HG03558 (cell line): ENCODE data around the gene JPH3.

Experiments used
- ATAC-seq: cut with Tn5 transposase; IDR thresholded peaks from one replicate; pipeline ENCODE4 v1.9.1; 2021; ENCODE audit warnings: moderate number of reproducible peaks; ENCODE audit not compliant: unreplicated experiment; ENCODE audit errors: extremely low read depth

JPH3 gene

DNA sequence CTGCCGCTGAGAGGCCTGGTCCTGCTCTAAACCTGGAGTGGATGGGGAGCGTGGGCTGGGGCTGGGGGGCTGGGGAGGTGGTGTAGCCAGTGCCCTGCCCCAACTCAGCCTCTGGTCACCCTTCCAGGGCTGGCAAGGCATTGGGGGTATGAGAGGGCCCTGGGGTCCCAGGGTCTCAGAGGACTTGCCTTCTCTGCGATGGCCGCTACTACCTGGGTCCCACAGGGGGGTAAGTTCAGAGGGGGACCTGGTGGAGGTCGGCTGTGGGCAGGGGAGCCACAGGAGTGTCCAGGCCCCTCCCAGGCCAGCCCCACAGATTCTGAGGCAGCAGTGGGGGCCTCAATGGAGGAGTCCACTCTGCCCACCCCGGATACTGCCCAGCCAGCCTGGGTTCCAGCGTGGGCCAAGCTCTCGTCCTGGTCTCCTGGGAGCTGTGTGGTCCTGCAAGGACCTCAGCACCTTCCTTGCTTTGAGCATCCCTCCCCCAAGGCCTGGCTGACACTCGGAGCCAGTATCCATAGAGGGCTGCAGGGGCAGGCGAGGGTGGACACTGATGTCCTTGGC lies 20.5 kb downstream of the JPH3 start:
- no peak for ATAC-seq

- no peak for ATAC-seq
Measured at GRCh38 chr16:87625241-87625797, 23.0 kb downstream of the JPH3 start.

GRCh38 chr16:87626401-87626800 lies 24.1 kb downstream of the JPH3 start:
- no peak for ATAC-seq

- no peak for ATAC-seq
Measured at GRCh38 chr16:87626905-87627304, 24.6 kb downstream of the JPH3 start.

DNA sequence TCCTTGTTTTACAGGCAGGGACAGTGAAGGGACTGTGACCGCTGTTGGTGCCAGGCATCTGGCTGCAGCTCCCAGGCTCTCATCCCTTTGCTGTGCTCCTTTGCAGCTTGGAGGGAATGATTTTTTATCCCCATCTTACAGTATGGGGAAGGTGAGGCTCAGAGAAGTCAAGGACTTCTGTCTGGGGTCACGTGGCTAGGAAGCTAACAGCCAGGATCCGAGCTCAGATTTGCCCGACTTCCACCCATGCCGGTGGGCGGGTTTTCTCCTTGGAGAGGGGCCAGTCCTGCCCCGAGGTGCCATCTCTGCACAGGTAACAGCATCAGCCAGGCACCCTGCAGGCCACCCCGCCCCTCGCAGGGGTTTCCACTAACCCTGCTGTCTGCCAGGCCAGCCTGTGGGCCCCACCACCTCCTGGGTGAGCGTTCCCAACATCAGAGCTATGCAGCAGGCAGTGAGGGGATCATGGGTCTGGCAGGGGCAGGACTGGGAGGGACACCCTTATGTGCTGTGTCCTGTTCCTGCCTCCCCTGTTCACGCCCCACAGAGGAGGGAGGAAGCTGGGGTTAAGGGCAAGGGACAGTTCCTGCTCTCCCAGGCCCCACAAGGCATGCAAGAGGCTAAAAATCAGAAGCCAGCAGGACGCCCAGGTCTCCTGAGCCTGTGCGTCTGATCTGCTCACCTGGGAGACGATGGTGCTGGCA lies 25.4 kb downstream of the JPH3 start:
- ATAC-seq, result no peak

- no peak for ATAC-seq
Measured at GRCh38 chr16:87628246-87628923, 26.1 kb downstream of the JPH3 start.

- no peak for ATAC-seq
Measured at GRCh38 chr16:87628940-87629339, 26.6 kb downstream of the JPH3 start.

DNA sequence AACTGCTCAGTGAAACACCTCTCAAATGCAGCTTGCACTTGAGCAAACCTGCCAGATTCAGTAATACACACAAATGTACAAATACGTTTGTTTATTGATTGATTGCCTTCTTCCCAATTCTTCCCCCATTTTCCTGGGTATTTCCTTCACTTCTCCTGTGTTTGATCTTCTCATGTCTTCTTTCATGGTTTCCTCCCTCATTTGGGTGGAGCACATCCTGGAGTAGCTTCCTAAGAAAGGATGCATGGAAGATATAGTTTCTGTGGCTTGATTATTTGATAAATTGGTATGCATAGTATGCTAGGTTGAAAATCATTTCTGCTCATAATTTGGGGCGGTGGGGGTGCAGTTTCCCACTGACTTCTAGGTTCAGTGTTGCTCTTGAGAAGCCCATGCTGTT lies 28.8 kb downstream of the JPH3 start:
- no peak for ATAC-seq

DNA sequence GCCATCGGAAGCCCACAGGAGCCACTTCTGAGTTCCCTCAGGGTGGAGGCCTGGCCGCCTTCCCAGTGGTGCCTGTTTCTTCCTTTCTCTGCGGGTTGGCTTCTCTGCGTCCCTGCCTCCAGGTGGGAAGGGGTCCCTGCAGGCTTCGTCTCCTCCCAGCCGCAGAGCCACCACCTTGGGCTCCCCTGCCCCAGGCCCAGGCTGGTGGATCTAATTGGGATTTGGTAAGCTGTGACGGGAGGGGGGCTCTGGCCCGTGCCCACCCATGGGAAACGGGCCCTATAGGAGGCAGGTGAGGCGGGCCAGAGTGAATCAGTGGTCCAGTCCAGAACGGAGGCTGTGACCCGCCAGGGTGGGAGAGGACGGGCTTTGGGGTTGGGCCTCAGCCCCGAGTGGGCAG lies 32.1 kb downstream of the JPH3 start:
- ATAC-seq, result no peak

- no peak for ATAC-seq
Measured at GRCh38 chr16:87635541-87636049, 33.3 kb downstream of the JPH3 start.

DNA sequence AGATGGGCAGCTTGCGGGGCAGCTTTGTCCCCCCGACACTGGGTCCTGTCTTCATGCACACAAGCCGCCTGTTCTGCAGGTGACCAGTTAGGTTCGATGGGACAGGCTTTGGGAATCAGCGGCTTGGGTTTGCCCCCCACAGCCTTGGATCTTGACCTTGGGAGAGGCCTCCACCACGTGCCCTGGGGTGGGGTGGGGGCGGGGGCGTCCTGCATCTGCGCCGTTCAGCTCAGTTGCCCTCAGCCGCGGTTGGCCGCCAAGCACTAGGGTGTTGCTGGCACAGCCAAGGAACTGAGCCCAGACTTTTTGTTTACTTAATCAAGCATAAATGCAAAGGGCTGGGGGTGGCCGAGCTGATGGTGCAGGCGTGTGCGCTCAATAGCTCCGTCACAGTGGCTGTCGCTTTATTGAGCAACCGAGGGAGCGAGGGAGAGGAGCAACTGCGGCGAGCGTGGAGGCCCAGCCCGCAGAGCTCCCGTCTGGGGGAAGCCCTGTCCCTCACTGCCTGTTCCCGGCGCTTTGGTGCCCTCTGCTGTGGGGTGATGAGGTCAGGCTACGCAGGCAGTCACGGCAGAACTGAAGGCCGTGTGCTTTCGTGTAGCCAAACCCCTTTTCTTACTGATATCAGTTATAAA lies 33.9 kb downstream of the JPH3 start:
- no peak for ATAC-seq

DNA sequence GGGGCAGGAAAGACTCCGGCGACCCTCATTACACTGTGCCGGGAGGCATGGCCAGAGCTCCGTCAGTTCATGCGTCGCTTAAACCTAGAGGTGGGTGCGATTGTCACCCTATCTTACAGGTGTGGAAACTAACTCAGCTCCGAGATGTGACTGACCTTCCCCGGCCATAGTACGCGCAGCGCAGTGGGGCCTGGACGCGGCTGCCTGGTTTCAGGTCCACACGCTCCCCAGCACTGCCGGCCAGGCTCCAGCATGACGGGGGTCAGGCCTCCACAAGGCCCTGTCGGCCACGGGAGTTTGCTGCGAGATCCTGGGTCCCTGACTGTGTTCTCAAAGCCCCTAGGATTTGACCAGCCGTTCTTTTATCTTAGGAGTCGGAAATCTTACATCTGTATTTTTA lies 34.4 kb downstream of the JPH3 start:
- ATAC-seq, result no peak

DNA sequence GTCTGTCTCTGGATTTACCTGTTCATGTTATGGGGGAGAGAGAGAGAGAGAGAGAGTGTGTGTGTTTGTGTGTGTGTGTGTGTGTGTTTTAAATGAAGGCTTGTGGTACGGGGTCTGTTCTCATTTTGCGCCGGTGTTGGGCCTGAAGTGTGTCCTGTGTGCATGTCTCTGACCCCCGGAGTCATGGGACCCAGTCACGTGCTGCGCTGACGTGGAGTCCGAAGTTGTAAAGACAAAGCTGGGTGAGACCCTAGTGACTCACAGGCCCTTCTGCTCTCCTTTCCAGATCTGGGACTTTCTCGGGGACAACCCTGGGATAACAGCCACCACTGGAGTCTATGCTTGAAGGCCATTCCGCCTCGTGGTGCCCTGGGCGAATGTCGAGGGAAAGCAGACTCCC lies 35.0 kb downstream of the JPH3 start:
- no peak for ATAC-seq

DNA sequence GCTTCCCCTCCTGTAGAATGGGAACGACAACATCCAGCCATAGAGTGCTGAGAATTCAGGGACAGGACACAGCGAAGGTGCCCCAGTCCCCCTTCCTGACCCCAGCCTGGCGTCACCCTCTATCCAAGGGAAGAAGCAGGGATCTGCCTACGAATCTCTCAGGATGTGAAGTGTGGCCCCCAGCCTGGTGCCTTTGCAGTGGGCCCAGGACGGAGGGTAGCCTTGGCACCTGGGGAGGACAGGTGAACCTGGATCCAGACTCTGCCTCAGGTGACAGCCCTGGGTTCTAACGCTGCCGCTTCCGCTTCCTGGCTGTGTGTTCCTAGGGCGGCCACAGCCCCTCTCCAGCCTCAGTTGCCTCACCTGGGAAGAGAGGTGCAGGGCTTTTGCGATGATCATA lies 36.4 kb downstream of the JPH3 start:
- ATAC-seq, result no peak

DNA sequence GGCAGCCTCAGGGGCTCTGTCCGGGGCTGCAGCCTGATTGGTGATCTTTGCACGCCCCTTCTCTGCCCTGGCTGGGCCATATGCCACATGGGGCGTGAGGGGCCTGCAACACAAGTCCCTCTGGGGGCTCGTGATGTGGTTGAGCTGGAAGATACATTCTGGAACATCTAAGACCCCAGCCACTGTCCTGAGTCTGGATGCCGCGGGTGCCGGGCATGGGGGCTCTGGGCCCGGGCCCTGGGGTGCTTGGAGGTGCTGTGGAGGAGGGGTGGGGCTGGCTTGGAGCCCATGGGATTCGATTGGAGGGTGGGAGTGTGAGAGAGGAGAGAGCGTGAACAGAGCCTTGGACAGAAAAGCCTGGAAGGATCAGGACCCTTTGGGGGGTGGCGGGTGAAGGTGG lies 39.4 kb downstream of the JPH3 start:
- ATAC-seq, result no peak

- no peak for ATAC-seq
Measured at GRCh38 chr16:87642491-87642890, 40.2 kb downstream of the JPH3 start.

GRCh38 chr16:87644186-87644585 lies 41.9 kb downstream of the JPH3 start:
- ATAC-seq, result no peak

GRCh38 chr16:87644596-87644995 lies 42.3 kb downstream of the JPH3 start:
- no peak for ATAC-seq

GRCh38 chr16:87645802-87646201 lies 43.5 kb downstream of the JPH3 start:
- ATAC-seq, result no peak

DNA sequence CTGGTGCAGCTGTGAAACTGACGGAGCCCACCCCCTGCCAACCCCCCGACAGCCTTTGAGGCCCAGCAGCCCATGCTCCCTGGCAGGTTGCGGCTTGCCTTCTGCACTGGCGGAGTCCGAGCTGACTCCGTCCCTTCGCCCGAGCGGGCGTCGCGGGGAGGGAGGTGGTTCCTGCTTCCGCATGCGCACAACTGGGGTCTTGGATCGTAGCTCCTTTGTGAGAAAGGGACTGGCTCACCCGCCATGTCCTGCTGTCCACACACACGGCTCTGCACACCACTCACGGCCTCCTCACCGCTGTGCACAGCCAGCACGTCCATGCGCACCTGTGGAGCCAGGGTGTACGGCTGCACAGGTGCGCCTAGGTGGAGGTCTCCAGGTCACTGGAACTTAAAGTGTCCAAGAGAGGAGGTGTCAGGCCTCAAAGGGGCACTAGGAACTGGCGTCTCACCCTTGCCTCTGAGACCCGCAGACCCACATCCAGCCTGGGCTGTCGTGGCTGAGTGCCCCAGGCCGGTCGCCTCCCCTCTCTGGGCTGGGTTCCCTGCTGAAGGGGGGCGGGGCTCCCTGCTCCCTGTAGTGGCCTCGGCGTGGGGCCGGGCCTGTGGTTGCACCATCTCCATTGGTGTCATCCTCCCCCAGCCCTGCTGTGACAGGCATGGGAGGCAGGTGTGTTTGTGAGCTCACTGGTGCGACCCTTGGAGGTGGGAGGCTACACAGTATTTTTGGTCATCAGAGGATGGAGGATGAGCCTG lies 45.3 kb downstream of the JPH3 start:
- no peak for ATAC-seq
